Esophagus muscularis mucosa (tissue), 4 donors: ENCODE measurements around the gene NOS1. TPM values are rescaled to one million over a fixed set of nuclear protein-coding genes. Genes with fewer than 3 reads are reported as not detected.

Source experiments
- DNase-seq: peaks from one replicate; pipeline ENCODE4 v3.0.0-alpha.2; 2017; ENCODE audit errors: extremely low spot score
- H3K27ac ChIP-seq, 4 donors: fragments of 200-600 bp; sonication (generic); replicated peaks in 1 of 4; 1 replicate in 3 of 4; 2 replicates in 1 of 4; pipeline ENCODE4 v1.5.1; 2016 to 2019; ENCODE audit warnings: mild to moderate bottlenecking in 1 of 4
- H3K27me3 ChIP-seq, 4 donors: fragments of 200-600 bp; sonication (generic); one replicate each; pipeline versions ENCODE4 v1.5.1 to v1.6.0; 2016 to 2019
- H3K36me3 ChIP-seq, 4 donors: fragments of 200-600 bp; sonication (generic); one replicate each; pipeline ENCODE4 v1.5.1; 2016 to 2019
- H3K4me1 ChIP-seq, 4 donors: fragments of 200-600 bp; sonication (generic); one replicate each; pipeline ENCODE4 v1.5.1; 2016 to 2019
- H3K4me3 ChIP-seq, 4 donors: fragments of 200-600 bp; sonication (generic); 1 replicate in 2 of 4; 2 replicates in 2 of 4; pipeline ENCODE4 v1.5.1; 2016 to 2019; ENCODE audit warnings: mild to moderate bottlenecking in 4 of 4, moderate library complexity in 1 of 4
- H3K9me3 ChIP-seq, 4 donors: fragments of 200-600 bp; sonication (generic); 1 replicate in 3 of 4; 2 replicates in 1 of 4; pipeline ENCODE4 v1.5.1; 2016 to 2019
- CTCF ChIP-seq, 3 experiments: fragments of 200-600 bp in 2 of 3; fragments of 450-650 bp in 1 of 3; sonication (generic) in 2 of 3; IDR thresholded peaks; one replicate each; pipeline ENCODE4 v1.5.1; 2017 to 2019; ENCODE audit warnings: antibody characterized with exemption in 3 of 3, mild to moderate bottlenecking in 2 of 3, moderate library complexity in 1 of 3
- EP300 ChIP-seq: sonication (generic); formaldehyde crosslinking; IDR thresholded peaks from one replicate; pipeline ENCODE4 v1.6.1; 2017; ENCODE audit warnings: antibody characterized with exemption
- POLR2A ChIP-seq: fragments of 450-650 bp; IDR thresholded peaks from one replicate; pipeline ENCODE4 v1.6.1; 2017; ENCODE audit warnings: antibody characterized with exemption, moderate library complexity, mild to moderate bottlenecking, low read depth
- POLR2AphosphoS5 ChIP-seq, 2 donors: sonication (generic); formaldehyde crosslinking; IDR thresholded peaks; one replicate each; pipeline ENCODE4 v1.6.1; 2017; ENCODE audit warnings: antibody characterized with exemption in 2 of 2
- WGBS: methylation state at CpG from one replicate; pipeline ENCODE4 v1.1.5; 2018; 5-methylcytosine and 5-hydroxymethylcytosine counted together
- intact Hi-C: fragments of 100-400 bp; cut with DNase I; formaldehyde crosslinking; loops from one replicate; pipeline ENCODE4 v1.15.1; 2023
- total RNA-seq, 4 donors: library from RNA; depleted of rRNA; stranded (reverse); fragments of >200 nt; gene quantifications; one replicate each; pipeline versions ENCODE4 v1.1.0 to v1.2.1, GENCODE V29; 2016

Gene NOS1
- total RNA-seq, 4 donors from 2014 or later = 1.7 to 4.0 (median 3.1) TPM

DNA sequence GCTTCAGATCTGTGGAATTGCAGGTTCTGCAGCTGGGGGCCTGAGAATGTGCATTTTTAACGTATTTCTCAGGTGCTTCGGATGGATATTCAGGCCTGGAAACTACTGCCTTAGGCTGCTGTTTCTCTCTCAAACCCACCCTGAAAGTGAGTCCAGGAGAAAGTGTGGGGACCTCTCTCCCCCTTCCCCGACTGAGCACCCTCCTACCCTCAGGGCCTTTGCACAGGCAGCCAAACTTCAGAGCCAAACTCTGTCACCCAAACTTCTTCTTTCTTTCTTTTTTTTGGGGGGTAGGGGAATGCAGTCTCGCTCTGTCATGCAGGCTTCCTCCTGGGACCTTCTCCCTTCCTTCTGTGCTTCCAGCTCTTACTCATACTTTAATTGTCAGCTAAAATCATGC, 88.7 kb downstream of the NOS1 start:
- Histone ChIP-seq H3K9me3 (no peaks in the 10 kb centered on the region), H3K36me3 (no peaks in the 10 kb centered on the region), H3K4me3 (no peak overlapping the region), H3K27me3 (peaks cover 0 to 32% (median 0%) of the 10 kb centered on the region in 4 donors), H3K27ac (no peak overlapping the region), H3K4me1 (no peaks in the 10 kb centered on the region)
- TF ChIP-seq POLR2AphosphoS5 (IDR thresholded peaks at IDR 0.05) (no peak), CTCF (IDR thresholded peaks at IDR 0.05) (no peak), POLR2A (no peak), EP300 (no peak)
- no peak for DNase-seq
- intact Hi-C loops = no loop called here
- 83% methylated on average over 4 of the region's 4 CpGs for WGBS

DNA sequence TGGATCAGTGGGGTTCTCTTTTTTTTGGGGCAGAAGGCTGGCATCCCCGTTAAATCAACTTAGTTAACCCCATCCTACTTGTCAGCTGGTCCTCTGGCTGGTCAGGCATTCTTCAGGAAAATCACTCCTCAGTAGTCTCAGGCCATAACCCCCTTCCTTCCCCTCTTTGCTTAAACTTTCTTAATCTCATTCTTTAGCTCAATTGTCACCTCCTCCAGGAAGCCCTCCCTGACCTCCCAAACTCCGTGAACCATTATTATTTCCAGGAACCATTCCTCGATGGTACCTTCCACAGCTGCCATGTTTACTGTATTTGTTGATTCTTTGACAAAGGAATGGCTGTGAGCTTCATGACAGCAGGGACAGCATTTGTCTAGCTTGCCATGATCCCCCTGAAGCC, 98.7 kb downstream of the NOS1 start:
- Histone ChIP-seq H3K4me3 (no peak overlapping the region), H3K36me3 (no peaks in the 10 kb centered on the region), H3K27me3 (peaks cover 0 to 20% (median 0%) of the 10 kb centered on the region in 4 donors), H3K27ac (no peak overlapping the region), H3K9me3 (no peaks in the 10 kb centered on the region), H3K4me1 (no peaks in the 10 kb centered on the region)
- no peak for DNase-seq
- intact Hi-C loops = no loop called here
- TF ChIP-seq CTCF (IDR thresholded peaks at IDR 0.05) = no peak
- TF ChIP-seq POLR2A = no peak
- TF ChIP-seq POLR2AphosphoS5 (IDR thresholded peaks at IDR 0.05) = no peak
- no peak for TF ChIP-seq EP300
- WGBS = 73% methylated on average over 3 of the region's 3 CpGs

DNA sequence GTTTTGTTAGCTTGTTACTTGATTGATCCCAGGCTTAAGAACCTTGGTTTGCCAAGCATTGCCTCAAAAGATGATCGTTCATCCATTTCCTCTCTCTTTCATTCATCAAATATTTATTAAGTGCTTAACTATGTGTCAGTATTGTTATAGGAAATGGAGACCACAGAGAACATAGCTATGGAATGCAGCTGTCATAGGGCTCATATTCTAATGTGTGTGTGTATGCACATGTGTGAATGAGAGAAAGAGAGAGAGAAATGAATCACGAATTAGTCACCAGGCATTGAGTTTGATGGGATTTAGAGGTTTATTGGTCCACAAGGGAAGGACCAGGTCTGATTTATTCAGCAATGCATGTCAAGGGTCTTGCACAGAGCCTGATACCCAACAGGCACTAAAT, 100.2 kb downstream of the NOS1 start:
- TF ChIP-seq EP300 (no peak), POLR2AphosphoS5 (IDR thresholded peaks at IDR 0.05) (no peak), POLR2A (no peak), CTCF (IDR thresholded peaks at IDR 0.05) (no peak)
- H3K9me3 ChIP-seq = no peaks in the 10 kb centered on the region
- DNase-seq = no peak
- H3K27me3 ChIP-seq = peaks cover 0 to 31% (median 0%) of the 10 kb centered on the region in 4 donors
- H3K4me3 ChIP-seq = no peak overlapping the region
- 54% methylated on average over 2 of the region's 2 CpGs for WGBS
- intact Hi-C loops = no loop called here
- H3K27ac ChIP-seq = no peak overlapping the region
- no peaks in the 10 kb centered on the region for H3K36me3 ChIP-seq
- H3K4me1 ChIP-seq = no peaks in the 10 kb centered on the region

DNA sequence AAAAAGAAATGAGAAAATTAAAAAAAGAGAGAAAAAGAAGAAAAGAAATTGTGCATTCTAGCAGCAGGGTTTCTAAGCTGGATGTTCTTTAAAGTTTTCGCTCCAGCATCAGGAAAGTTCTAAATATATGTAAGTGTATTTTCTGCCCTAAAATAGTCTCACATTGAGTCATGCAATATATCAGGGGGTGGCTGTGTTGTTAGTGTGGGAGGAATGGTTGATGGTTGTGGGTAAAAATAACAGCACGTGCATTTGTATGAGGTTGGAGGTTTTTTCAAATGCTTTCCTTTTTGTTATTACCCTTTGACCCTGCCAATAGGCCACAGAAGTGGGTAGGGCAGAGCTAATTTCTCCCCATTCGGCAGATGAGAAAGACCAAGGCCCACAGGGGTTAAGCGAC, 106.0 kb downstream of the NOS1 start:
- TF ChIP-seq POLR2AphosphoS5 (IDR thresholded peaks at IDR 0.05) (no peak), EP300 (no peak), POLR2A (no peak)
- no peak overlapping the region for H3K27ac ChIP-seq
- DNase-seq = no peak
- peaks cover 0 to 4% (median 0%) of the 10 kb centered on the region in 4 donors for H3K9me3 ChIP-seq
- WGBS = 82% methylated on average over 4 of the region's 4 CpGs
- intact Hi-C loops = no loop called here
- peaks cover 0 to 25% (median 0%) of the 10 kb centered on the region in 4 donors for H3K27me3 ChIP-seq
- no peaks in the 10 kb centered on the region for H3K36me3 ChIP-seq
- H3K4me1 ChIP-seq = no peaks in the 10 kb centered on the region
- H3K4me3 ChIP-seq = no peak overlapping the region

- TF ChIP-seq POLR2A (no peak), CTCF (IDR thresholded peaks at IDR 0.05) (no peak), POLR2AphosphoS5 (IDR thresholded peaks at IDR 0.05) (no peak), EP300 (no peak)
- Histone ChIP-seq H3K36me3 (no peaks in the 10 kb centered on the region), H3K4me3 (no peak overlapping the region), H3K27ac (no peak overlapping the region), H3K4me1 (no peaks in the 10 kb centered on the region), H3K27me3 (no peaks in the 10 kb centered on the region), H3K9me3 (no peaks in the 10 kb centered on the region)
- 85% methylated on average over 1 of the region's 1 CpG for WGBS
- no peak for DNase-seq
- intact Hi-C loops = no loop called here
Observed at GRCh38 chr12:117243488-117243887, 117.9 kb downstream of the NOS1 start.
